IPS-18a (cell line): ENCODE data around the gene MYO18A.
"Not testable (repeated sequence)": the region's sequence is repeated elsewhere in the genome, so short reads cannot be mapped to it uniquely, and the experiment has no call there.

ENCODE experiments used
- H3K27ac ChIP-seq: one replicate; pipeline ENCODE4 v1.5.1; 2013; ENCODE audit warnings: low read length
- H3K27me3 ChIP-seq: one replicate; pipeline ENCODE4 v1.6.1; 2013; ENCODE audit warnings: mild to moderate bottlenecking, low read length; ENCODE audit not compliant: control insufficient read depth, insufficient read depth
- H3K36me3 ChIP-seq: one replicate; pipeline ENCODE4 v1.6.1; 2013; ENCODE audit warnings: low read depth, low read length; ENCODE audit not compliant: control insufficient read depth
- H3K4me1 ChIP-seq: one replicate; pipeline ENCODE4 v1.6.1; 2013; ENCODE audit warnings: low read depth, low read length; ENCODE audit not compliant: control insufficient read depth
- H3K4me3 ChIP-seq: one replicate; pipeline ENCODE4 v1.5.1; 2013; ENCODE audit warnings: low read length
- H3K9ac ChIP-seq: one replicate; pipeline ENCODE4 v1.6.1; 2013; ENCODE audit warnings: mild to moderate bottlenecking, low read length, moderate library complexity
- H3K9me3 ChIP-seq: one replicate; pipeline ENCODE4 v1.6.1; 2013; ENCODE audit warnings: low read depth, low read length; ENCODE audit not compliant: control insufficient read depth

The MYO18A gene

DNA sequence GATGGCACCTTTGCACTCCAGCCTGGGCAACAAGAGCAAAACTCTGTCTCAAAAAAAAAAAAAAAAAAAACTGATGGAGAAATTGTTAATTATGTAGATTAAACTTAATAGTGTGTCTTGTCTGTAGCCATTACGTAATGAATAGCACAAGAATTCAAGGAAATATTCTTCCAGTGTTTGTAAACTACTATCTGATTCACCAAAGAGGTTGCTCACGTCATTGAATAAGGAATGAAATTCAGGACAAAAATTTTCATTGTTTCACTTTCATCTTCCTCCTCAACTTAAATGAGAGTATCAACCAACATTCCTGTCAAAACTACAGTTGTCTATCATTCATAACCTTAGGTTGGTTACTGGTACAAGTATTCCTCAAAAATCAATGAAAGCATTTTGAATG lies 30.7 kb upstream of the MYO18A start:
- Histone ChIP-seq H3K4me1 (no peaks in the 10 kb centered on the region), H3K9ac (no peak overlapping the region)

DNA sequence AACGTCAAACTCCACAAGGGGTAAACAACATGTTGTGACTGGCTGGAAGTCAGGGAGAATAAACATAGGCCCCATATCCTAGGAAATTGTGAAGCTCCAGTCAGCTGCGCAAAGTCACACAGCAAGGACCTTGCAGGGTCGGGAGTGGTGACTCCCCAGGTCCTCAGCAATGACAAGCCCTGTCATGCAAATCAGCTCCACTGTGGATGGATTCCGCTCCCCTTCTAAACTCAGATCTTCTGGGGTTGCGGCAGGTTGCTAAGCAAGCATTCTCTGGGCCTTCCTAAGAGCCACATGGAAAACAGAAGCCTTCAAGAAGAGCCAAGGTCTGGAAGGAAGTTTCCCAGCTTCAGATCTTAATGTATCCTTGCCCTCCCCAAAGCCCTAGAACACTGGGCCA lies 28.9 kb upstream of the MYO18A start:
- Histone ChIP-seq H3K9me3 (no peaks in the 10 kb centered on the region), H3K4me1 (no peaks in the 10 kb centered on the region), H3K36me3 (no peaks in the 10 kb centered on the region), H3K9ac (no peak overlapping the region), H3K27me3 (no peaks in the 10 kb centered on the region), H3K4me3 (no peak overlapping the region), H3K27ac (no peak overlapping the region)

More for the DNA sequence above, 30.7 kb upstream of the MYO18A start:
- no peaks in the 10 kb centered on the region for H3K36me3 ChIP-seq
- H3K27ac ChIP-seq: no peak overlapping the region
- no peak overlapping the region for H3K4me3 ChIP-seq
- H3K27me3 ChIP-seq: no peaks in the 10 kb centered on the region
- no peaks in the 10 kb centered on the region for H3K9me3 ChIP-seq

DNA sequence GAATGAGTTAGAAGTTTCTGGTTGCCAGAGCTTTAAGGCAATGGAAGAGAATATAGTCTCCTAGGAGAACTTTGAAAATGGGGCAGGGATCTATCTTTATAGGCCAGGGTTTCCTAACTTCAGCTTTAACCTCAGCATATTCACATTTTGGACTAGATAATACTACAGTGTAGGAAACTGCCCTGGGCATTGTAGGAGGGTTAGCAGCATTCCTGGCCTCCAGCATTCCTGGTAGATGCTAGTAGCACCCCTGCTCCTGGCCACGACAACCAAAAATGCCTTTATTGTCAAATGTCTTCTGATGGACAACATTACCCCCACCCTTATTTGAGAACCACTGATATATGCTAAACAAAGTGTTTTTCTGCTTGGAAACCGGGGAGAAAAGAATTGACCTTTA lies 27.8 kb upstream of the MYO18A start:
- H3K36me3 ChIP-seq: no peaks in the 10 kb centered on the region
- H3K27ac ChIP-seq: no peak overlapping the region
- no peaks in the 10 kb centered on the region for H3K4me1 ChIP-seq

DNA sequence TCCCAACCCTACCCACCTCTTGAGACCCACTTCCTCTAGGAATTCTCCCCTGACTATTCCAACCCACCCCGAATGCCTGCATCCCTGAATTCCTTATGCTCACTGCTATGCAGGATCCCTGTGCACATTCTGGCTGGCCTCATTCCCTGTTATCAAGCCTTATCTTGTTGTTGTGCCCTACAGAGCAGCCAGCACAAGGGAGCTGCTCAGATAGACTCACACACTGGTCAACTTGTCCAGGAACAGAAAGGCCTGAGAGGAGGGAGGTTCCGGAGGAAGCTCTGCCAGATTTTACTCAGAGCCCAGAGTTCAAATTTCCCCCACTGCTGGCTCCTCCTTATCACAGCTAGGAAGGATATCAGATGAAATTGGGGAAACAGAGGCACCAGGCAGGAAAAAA lies 24.8 kb upstream of the MYO18A start:
- H3K4me1 ChIP-seq: no peaks in the 10 kb centered on the region
- no peaks in the 10 kb centered on the region for H3K9me3 ChIP-seq
- H3K27ac ChIP-seq: no peak overlapping the region
- no peak overlapping the region for H3K9ac ChIP-seq
- no peaks in the 10 kb centered on the region for H3K36me3 ChIP-seq
- no peak overlapping the region for H3K4me3 ChIP-seq
- no peaks in the 10 kb centered on the region for H3K27me3 ChIP-seq

More for the DNA sequence above, 27.8 kb upstream of the MYO18A start:
- no peak overlapping the region for H3K9ac ChIP-seq
- no peaks in the 10 kb centered on the region for H3K9me3 ChIP-seq
- H3K4me3 ChIP-seq: no peak overlapping the region
- H3K27me3 ChIP-seq: no peaks in the 10 kb centered on the region

DNA sequence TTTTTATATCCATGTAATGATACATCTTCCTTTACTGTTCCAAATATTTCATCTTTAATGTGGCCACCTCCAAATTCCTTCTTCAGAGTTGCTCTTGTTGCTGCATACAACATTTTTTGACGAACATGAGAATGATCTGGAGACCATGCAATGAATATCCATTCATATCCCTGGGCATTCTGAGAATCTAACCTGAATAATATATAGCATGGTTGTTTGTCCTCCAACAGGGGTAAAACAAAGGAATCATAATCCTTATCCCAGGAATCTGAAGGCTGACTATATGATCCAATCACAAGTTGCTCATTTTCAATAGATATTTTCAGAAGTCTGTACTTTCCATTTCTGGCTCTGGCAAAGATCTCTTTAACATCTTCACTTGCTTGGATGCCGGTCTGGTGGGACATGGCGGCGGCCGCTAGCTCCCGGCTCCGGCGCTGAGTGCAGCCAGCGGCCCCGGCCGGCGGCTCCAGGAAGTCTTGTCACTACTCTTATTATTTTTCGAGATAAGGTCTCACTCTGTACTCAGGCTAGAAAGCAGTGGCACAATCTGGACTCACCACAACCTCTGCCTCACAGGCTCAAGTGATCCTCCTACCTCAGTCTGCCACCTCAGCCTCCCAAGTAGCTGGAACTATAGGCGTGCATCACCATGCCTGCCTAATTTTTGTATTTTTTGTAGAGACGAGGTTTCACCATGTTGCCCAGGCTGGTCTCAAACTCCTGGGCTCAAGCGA lies 24.0 kb upstream of the MYO18A start:
- H3K36me3 ChIP-seq, H3K9me3 ChIP-seq, H3K4me3 ChIP-seq, H3K4me1 ChIP-seq, H3K27ac ChIP-seq, H3K9ac ChIP-seq, H3K27me3 ChIP-seq: not testable (repeated sequence)

DNA sequence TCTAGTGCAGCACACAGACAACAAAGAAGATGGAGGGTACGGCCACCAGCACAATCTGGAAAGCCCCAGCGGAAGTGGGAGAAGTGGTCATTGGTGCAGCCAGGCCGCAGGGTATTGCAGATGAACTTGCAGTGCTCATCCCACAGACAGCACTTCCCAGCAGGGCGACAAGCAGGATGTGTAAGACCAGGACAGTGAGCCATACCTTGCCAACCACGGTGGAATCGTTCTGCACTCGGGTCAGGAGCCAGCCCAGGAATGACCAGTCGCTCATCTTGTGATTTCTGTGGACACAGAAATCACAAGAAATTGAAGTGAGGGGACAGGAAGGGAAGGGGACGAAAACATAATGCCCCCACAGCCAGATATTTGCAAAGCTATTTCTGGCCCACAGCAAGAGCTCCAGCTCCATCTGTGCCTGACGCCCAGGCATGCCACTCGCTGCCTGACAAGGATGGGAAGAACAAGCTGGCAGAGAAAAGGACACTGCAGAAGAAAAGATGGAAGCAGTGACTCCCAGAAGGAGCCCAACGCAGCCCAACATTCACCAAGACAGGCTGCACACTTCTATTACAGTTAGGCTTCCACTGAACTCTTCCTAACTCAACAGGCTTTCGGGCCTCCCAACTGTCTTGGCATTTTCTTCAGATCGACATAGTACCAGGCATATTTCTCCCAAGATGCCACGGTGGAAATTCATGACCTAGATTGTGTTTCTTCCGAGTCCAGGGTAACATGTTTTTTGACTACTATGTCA lies 17.5 kb upstream of the MYO18A start:
- Histone ChIP-seq H3K4me1 (no peaks in the 10 kb centered on the region), H3K9me3 (no peaks in the 10 kb centered on the region), H3K36me3 (no peaks in the 10 kb centered on the region), H3K27me3 (no peaks in the 10 kb centered on the region), H3K4me3 (no peak overlapping the region), H3K9ac (no peak overlapping the region), H3K27ac (no peak overlapping the region)

DNA sequence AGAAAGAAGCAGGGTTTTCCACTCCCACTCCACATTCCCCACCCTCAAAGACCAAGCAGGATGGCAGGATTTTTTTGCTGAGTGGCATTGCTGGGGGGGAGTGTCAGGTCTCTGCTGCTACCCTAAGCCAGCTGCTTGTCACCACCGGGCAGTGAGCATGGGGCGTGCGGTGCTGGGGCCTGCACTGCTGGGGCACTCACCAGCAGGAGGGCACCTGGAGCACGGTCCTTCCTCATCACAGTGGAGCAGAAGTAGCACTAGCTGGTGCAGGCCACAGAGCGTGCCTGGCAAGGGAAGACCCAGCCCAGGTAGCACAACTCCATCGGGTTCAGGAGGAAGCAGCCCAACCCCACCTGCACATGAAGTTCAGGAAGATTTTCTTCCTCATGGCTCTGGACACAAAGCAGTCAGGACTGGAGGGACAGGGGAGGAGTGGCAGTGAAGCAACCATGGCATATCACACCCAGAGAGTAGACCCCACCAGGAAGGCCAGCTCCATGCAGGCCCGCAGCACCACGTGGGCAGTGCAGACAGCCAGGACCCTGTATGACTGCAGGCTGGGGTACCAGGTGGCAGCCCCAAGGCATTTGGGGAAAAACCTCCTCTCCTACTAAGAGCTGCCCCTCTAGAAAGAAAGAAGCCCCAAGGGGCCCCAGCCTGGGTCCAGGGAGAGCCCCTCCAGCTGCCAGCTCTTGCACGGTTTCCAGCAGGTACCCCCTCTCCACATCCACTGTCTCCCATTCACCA lies 16.7 kb upstream of the MYO18A start:
- H3K36me3 ChIP-seq: no peaks in the 10 kb centered on the region
- H3K27me3 ChIP-seq: no peaks in the 10 kb centered on the region
- H3K4me1 ChIP-seq: no peaks in the 10 kb centered on the region
- H3K27ac ChIP-seq: no peak overlapping the region
- H3K9me3 ChIP-seq: no peaks in the 10 kb centered on the region
- H3K9ac ChIP-seq: no peak overlapping the region
- no peak overlapping the region for H3K4me3 ChIP-seq

DNA sequence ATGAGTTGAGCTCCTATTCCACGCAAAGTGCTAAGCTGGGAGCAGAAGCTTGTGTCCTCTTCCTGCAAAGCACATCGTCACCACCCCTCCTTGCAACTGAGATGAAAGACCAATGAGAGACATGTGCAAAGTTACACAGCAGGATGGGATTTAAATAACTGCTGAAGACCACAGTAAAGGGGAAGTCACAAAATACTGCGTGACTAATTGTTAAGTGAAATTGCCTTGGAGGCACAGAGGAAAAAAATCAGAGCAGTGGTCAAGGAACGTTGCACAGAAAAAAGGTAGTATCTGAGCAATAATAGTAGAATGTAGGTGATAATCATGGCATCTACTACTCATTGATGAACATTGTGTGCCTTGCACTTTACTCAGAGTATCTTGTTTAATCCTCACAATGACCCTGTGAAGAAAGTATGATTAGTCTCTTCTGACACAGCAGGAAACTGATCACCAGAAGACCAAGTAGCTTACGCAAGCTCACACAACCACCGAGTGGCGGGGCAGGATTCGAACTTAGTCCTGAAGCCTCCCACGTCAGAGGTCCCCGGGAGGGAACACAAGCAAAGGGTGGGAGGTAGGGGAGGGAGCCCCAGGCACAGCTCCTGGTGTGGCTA lies 15.4 kb upstream of the MYO18A start:
- Histone ChIP-seq H3K9ac (no peak overlapping the region), H3K4me3 (no peak overlapping the region), H3K27me3 (no peaks in the 10 kb centered on the region), H3K9me3 (no peaks in the 10 kb centered on the region), H3K36me3 (no peaks in the 10 kb centered on the region), H3K27ac (no peak overlapping the region), H3K4me1 (no peaks in the 10 kb centered on the region)

DNA sequence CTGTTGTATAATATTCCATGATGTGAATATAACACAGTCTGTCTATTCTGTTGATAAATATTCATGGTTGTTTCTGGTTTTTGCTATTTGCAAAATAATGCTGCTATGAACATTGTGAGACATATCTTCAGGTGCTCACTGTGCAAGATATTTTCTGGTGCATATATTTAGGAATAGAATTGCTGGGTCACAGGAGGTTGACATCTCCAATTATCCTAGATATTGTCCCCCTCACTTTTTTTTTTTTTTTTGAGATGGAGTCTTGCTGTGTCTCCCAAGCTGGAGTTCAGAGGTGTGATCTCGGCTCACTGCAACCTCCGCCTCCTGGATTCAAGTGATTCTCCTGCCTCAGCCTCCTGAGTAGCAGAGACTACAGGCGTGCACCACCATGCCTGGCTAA lies 14.5 kb upstream of the MYO18A start:
- H3K9ac ChIP-seq: no peak overlapping the region
- no peaks in the 10 kb centered on the region for H3K27me3 ChIP-seq
- H3K9me3 ChIP-seq: no peaks in the 10 kb centered on the region
- H3K4me1 ChIP-seq: no peaks in the 10 kb centered on the region
- no peaks in the 10 kb centered on the region for H3K36me3 ChIP-seq
- no peak overlapping the region for H3K27ac ChIP-seq
- no peak overlapping the region for H3K4me3 ChIP-seq

DNA sequence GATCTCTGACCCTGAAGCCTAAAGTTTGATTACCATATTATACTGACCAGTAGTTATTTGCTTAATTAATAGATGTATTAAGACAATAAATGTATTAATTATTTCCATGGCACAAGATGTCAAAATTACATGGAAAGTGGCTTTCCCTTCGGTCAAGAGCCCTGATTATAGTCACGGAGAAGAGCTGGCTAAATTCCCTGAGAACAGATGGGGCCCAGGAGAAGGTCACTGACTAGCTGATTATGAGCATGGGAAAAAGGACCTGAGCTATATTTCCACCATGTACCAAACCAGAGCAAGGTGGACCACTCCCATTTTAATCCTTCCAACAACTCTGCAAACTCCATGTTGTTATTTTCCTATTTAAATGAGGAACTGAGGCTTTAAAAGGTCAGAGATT lies 12.9 kb upstream of the MYO18A start:
- no peaks in the 10 kb centered on the region for H3K36me3 ChIP-seq
- no peaks in the 10 kb centered on the region for H3K4me1 ChIP-seq
- H3K9ac ChIP-seq: no peak overlapping the region
- H3K9me3 ChIP-seq: no peaks in the 10 kb centered on the region
- H3K27me3 ChIP-seq: no peaks in the 10 kb centered on the region
- no peak overlapping the region for H3K4me3 ChIP-seq
- H3K27ac ChIP-seq: no peak overlapping the region

DNA sequence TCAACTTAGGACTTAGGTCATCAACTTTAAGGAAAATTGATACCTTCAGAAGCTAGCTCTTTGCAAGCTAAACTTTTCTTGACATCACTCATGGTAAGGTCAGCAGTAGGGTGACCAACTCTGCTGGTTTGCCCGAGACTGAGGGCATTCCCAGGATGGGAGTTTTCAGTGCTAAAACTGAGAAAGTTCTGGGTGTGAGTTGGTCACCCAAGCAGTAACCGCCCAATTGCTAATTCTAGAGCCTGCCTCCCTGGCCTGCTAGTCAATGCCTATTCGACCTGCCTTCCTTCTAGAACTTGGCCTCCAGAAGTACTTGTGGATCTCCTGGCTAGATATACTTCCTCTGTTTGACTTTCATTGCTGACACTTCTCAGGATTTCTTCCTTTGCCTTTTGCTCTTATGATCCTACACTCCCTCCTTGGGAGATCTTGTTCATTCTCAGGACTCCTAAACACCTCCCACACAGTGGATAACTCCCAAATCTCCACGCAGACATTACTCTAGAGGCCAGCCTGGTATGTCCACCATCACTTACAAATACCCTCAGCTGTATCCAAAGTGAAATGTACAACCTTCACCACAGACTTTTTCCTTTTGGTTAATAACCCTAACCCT lies 10.5 kb upstream of the MYO18A start:
- Histone ChIP-seq H3K36me3 (no peaks in the 10 kb centered on the region), H3K4me3 (no peak overlapping the region), H3K27me3 (no peaks in the 10 kb centered on the region), H3K9me3 (no peaks in the 10 kb centered on the region), H3K9ac (no peak overlapping the region), H3K27ac (no peak overlapping the region), H3K4me1 (no peaks in the 10 kb centered on the region)
